ENCODE results near the gene PGLYRP2. TPM values are rescaled to one million over a fixed set of nuclear protein-coding genes. Genes with fewer than 3 reads are reported as not detected.

Gene PGLYRP2
- total and polyA plus RNA-seq, 2 of the 13 experiments (the other 11 are each of a cell fraction or from before 2014, with no cell fraction given) = 0.04 to 1.0 TPM

GRCh38 chr19:15449620-15450527 lies 29.4 kb downstream of the PGLYRP2 start, which contains the start of gene WIZ (continued):
- TF ChIP-seq ZFP82 (CRISPR knock-in tag; IDR thresholded peaks at IDR 0.05; ENCODE audit: borderline replicate concordance) (no peak), SOX13 (IDR thresholded peaks at IDR 0.05) (no peak), SOX13 (CRISPR knock-in tag; conservative IDR thresholded peaks at IDR 0.05 in 1 of 2, IDR thresholded peaks at IDR 0.05 in 1 of 2) (no peak), KLF16 (CRISPR knock-in tag; IDR thresholded peaks at IDR 0.05) (no peak), MED1 (CRISPR knock-in tag; IDR thresholded peaks at IDR 0.05) (no peak), ISL2 (CRISPR knock-in tag; IDR thresholded peaks at IDR 0.05) (no peak), NKX3-1 (CRISPR knock-in tag; IDR thresholded peaks at IDR 0.05) (no peak), ZNF720 (CRISPR knock-in tag; IDR thresholded peaks at IDR 0.05) (no peak), ZNF143 (CRISPR knock-in tag; IDR thresholded peaks at IDR 0.05) (no peak), MAF1 (CRISPR knock-in tag; IDR thresholded peaks at IDR 0.05; ENCODE audit: borderline replicate concordance) (no peak), GLMP (CRISPR knock-in tag; IDR thresholded peaks at IDR 0.05; ENCODE audit: borderline replicate concordance) (no peak), NCOA1 (CRISPR knock-in tag; IDR thresholded peaks at IDR 0.05) (no peak), ZNF7 (CRISPR knock-in tag; IDR thresholded peaks at IDR 0.05) (no peak), NFKB2 (CRISPR knock-in tag; IDR thresholded peaks at IDR 0.05; ENCODE audit: borderline replicate concordance) (no peak), ZNF670 (CRISPR knock-in tag; IDR thresholded peaks at IDR 0.05; ENCODE audit: borderline replicate concordance) (no peak), CREB3 (CRISPR knock-in tag; IDR thresholded peaks at IDR 0.05) (no peak), NCOA2 (CRISPR knock-in tag; IDR thresholded peaks at IDR 0.05) (no peak), ERF (CRISPR knock-in tag; IDR thresholded peaks at IDR 0.05) (0 out of 2 replicates have a peak, but pooled peaks have one; percentile 21), POGZ (CRISPR knock-in tag; IDR thresholded peaks at IDR 0.05) (no peak), ZNF589 (CRISPR knock-in tag; conservative IDR thresholded peaks at IDR 0.05) (no peak), ZNF441 (CRISPR knock-in tag; IDR thresholded peaks at IDR 0.05; ENCODE audit: borderline replicate concordance) (no peak), ZNF678 (CRISPR knock-in tag; IDR thresholded peaks at IDR 0.05) (no peak), TOPORS (CRISPR knock-in tag; IDR thresholded peaks at IDR 0.05) (no peak), ZNF207 (IDR thresholded peaks at IDR 0.05; ENCODE audit: borderline replicate concordance) (no peak), NR2F6 (IDR thresholded peaks at IDR 0.05) (no peak), NR2F6 (CRISPR knock-in tag; IDR thresholded peaks at IDR 0.05) (no peak)
